ENCODE results near the gene NDRG2. TPM values are rescaled to one million over a fixed set of nuclear protein-coding genes. Genes with fewer than 3 reads are reported as not detected.

The NDRG2 gene
- total RNA-seq: 0.52 TPM in 1 of 2 replicates, not detected in the other

DNA sequence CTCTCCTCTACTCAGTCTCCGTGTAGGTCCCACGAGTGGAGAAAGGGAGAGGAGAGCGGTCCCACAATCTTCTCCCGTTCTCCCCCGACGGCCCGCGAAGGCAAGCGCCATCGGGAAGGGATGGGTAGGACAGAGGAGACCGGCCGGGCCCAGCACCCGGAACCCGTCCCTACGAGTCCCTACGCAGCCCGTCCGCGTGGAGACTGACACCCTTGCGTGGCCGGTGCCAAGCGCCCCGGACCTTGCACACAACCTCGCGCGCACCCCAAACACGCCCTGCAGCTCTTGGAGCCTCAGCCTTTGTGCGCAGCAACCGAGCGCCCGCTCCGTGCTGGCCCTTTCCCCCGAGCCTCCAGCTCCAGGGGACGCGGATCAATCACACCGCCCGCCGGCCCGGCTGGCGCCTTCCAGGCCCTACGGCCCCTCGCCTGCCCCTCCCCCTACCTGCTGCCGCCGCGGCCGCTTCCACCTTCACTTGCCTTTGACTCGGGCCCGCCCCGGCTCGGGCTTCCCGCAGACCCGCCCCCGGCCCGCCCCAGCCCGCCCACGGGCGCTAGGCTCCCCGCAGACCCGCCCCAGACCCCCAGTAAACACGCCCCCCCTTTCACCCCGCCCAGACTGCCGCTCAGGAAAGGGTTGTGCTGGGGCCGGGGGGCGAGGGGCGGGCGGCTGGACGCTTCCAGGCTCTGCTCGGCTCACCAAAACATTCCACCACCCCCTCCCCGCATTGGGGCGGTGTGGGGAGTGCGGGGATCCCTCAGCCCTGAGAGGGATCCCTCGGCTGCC, at the start of gene NDRG2:
NDRG2 (minus strand) TSS at position 477 of the 786 bp plus-strand sequence. CDS start 1,746 bp downstream, outside the sequence.

GRCh38 chr14:21070083-21070609, 45.3 kb upstream of the NDRG2 start, which contains the start of gene ARHGEF40:
Gene ARHGEF40 (plus strand): TSS chr14:21070304. CDS start chr14:21070397, 93 bp downstream.

GRCh38 chr14:21057803-21058675, 33.2 kb upstream of the NDRG2 start, which contains the start of gene RNASE8:
Gene RNASE8 (plus strand): TSS chr14:21057822. CDS start chr14:21057893, 71 bp downstream.

GRCh38 chr14:21041676-21042433, 17.0 kb upstream of the NDRG2 start, which contains the start of gene RNASE7:
Gene RNASE7 (plus strand): TSS chr14:21042362. CDS start chr14:21042993, 631 bp downstream.

GRCh38 chr14:21034707-21035106, 9.8 kb upstream of the NDRG2 start, which contains the start of gene RNASE13:
Gene RNASE13 (minus strand): TSS chr14:21034807. CDS start chr14:21034288, 519 bp downstream.

DNA sequence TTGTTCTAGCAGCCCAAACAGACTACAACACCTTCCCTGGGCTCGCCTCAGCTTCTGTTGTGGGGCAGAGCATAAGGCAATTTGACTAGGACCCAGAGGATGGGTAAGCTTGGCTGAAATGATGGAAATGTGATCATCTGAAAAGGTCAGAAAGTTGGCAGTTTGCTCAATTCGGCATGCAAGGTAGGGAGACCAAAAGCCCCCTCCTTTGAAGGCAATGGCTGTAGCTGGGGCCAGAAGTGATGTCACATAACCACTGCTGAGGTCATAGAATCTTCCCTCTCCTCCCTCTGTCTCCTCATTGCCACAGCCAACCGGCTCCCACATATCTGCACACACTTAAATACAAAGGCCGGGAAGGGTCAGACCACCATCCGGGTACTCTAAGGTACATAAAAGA, 5.1 kb upstream of the NDRG2 start, which contains the start of gene TPPP2:
TPPP2 (plus strand) TSS at position 301 of the 400 bp plus-strand sequence. CDS start 365 bp downstream, outside the sequence.

DNA sequence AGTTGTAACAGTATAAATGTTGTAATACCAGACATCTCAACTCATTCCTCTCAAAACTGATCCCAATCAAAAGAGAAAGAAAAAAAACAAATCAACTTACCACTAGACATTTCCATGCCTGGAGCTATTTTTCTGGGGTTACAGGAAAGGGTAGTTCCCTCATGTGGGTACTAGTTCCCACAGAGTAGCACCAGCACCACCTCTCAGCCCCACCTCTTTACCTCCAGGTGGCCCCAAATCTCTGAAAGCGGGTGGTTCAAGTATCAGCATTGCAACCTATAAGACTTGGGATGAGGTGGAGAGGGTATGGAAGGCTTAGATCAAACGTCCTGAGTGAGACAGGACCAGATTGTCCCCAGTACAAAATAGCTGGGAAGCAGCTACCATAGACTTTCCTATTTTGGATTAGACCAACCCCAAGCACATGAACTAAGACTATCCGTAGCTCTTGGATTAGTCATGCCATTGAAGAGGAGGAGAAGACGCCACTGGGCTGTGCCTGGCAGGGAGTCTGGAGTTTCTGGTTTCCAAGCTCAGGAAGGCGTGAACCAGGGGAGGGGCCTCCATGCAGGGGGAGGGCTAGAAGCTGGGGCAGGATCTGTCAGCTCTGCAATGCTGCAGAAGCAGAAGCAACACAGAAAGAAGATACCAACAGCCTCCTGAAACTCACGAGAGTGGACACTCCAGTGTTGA, 26.0 kb downstream of the NDRG2 start, which contains the start of gene SLC39A2:
SLC39A2 (plus strand) TSS at position 620 of the 693 bp plus-strand sequence. CDS start 154 bp downstream, outside the sequence.

GRCh38 chr14:20989787-20990600, 34.9 kb downstream of the NDRG2 start, which contains the start of gene METTL17:
Gene METTL17 (plus strand): TSS chr14:20989980. CDS start chr14:20990003, 23 bp downstream.

Other genes starting within 250 kb of the NDRG2 start
- not detected in 2 replicates for gene RNASE6, start 243.8 kb downstream of the NDRG2 start, total RNA-seq
- gene RNASE1, start 222.2 kb downstream of the NDRG2 start, total RNA-seq: 0.16 TPM in 1 of 2 replicates, not detected in the other
- 0.16 TPM in 1 of 2 replicates, not detected in the other for gene RNASE3, start 133.7 kb downstream of the NDRG2 start, total RNA-seq
- gene RNASE2, start 69.6 kb downstream of the NDRG2 start, total RNA-seq: not detected in 2 replicates
- 19.1 and 25.4 TPM in 2 replicates for gene METTL17, start 35.1 kb downstream of the NDRG2 start, total RNA-seq
- 0.95 TPM in 1 of 2 replicates, not detected in the other for gene SLC39A2, start 25.8 kb downstream of the NDRG2 start, total RNA-seq
- not detected in 2 replicates for gene TPPP2, start 5.2 kb upstream of the NDRG2 start, total RNA-seq
- gene RNASE13, start 9.7 kb upstream of the NDRG2 start, total RNA-seq: not detected in 2 replicates
- gene RNASE7, start 17.3 kb upstream of the NDRG2 start, total RNA-seq: not detected in 2 replicates
- not detected in 2 replicates for gene RNASE8, start 32.8 kb upstream of the NDRG2 start, total RNA-seq
- 37.4 and 40.5 TPM in 2 replicates for gene ARHGEF40, start 45.2 kb upstream of the NDRG2 start, total RNA-seq
- gene ZNF219, start 73.6 kb upstream of the NDRG2 start, total RNA-seq: 0.63 and 1.1 TPM in 2 replicates
- not detected in 2 replicates for gene TMEM253, start 76.0 kb upstream of the NDRG2 start, total RNA-seq
- not detected in 2 replicates for gene OR5AU1, start 131.0 kb upstream of the NDRG2 start, total RNA-seq
- 581 and 824 TPM in 2 replicates for gene HNRNPC, start 244.4 kb upstream of the NDRG2 start, total RNA-seq

All from bronchial smooth muscle cell (primary cell).